Measurements from ENCODE around the gene SFXN3. TPM values are rescaled to one million over a fixed set of nuclear protein-coding genes. Genes with fewer than 3 reads are reported as not detected.

The SFXN3 gene
- total RNA-seq, 2 experiments from 2014 or later: 0.41 TPM; not detected in 1

DNA sequence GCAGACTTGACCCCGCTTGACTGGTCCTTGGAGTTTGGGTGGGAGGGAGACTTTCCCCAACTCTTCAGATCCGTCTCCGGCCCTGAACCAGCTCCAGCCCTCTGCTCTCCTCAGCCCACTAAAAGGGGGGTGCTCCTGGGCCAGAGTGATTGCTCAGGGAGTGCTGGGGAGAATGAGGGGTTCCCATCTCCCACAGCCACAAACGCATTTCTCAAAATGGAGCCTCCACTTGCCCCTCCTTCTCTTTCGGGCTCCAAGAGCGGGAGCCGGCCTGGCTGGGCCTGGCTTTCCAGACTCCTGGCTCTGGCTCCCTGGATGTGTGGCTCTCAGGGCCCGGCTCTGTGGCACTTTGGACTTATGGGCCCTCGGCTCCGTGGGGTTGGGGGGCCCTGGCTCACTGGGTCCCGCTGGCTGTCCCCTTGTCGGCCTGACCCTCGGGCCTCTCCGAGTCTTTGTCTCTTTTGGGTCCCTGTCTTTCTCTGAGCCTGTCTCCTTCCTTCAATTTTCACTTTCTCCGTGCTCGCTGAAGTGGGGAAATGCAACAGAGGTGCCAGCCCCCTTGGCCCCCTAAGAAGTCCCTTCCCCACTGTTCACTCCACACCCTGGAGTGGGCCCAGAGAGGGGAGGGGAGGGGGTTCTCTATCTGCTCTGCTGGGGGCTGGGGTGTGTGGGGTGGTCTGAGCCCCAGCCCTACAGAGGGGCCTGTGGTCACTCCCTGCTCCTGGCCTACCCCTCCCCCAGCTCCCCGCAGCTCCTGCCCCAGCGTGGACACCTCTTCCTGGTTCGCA, 30.7 kb upstream of the SFXN3 start:
- Histone ChIP-seq H3K4me1 (ENCODE audit: insufficient read depth, low read length, poor library complexity, severe bottlenecking) (peaks cover 25% of the 10 kb centered on the region), H3K36me3 (ENCODE audit: insufficient read depth, low read length) (peaks cover 6% of the 10 kb centered on the region; the same call in 1 of the 2 replicates), H3K4me2 (ENCODE audit: low read length) (no peak overlapping the region), H3K4me3 (ENCODE audit: low read depth, low read length, poor library complexity, severe bottlenecking) (no peak overlapping the region), H4K20me1 (ENCODE audit: insufficient read depth, low read length) (no peaks in the 10 kb centered on the region), H2AFZ (ENCODE audit: low read length) (no peak overlapping the region), H3K27ac (ENCODE audit: low read depth, low read length, poor library complexity, severe bottlenecking) (no peak overlapping the region), H3K9me2 (ENCODE audit: insufficient read depth, low read length) (no peaks in the 10 kb centered on the region), H3K79me2 (ENCODE audit: insufficient read depth, low read depth, low read length) (no peaks in the 10 kb centered on the region), H3K9me3 (ENCODE audit: low read length) (no peaks in the 10 kb centered on the region)
- intact Hi-C loops (cut with micrococcal nuclease; ENCODE audit: unreplicated experiment): no loop called here
- ChIA-PET POLR2A (interaction anchor here (0.6 kb wide), 1 partner anchor 13 kb away, joined by 3 read pairs; no protein-coding TSS in a partner anchor), CTCF (ENCODE audit: unreplicated experiment) (no interaction called here)
- no peak for TF ChIP-seq EZH2phosphoT487 (IDR thresholded peaks at IDR 0.05; ENCODE audit: borderline replicate concordance, low read depth, low read length)
- TF ChIP-seq CTCF (conservative IDR thresholded peaks at IDR 0.05; ENCODE audit: low read length): no peak
- no TSS peak for BruUV-seq (replicated peaks)
- DNase-seq (ENCODE audit: low spot score): no peak

DNA sequence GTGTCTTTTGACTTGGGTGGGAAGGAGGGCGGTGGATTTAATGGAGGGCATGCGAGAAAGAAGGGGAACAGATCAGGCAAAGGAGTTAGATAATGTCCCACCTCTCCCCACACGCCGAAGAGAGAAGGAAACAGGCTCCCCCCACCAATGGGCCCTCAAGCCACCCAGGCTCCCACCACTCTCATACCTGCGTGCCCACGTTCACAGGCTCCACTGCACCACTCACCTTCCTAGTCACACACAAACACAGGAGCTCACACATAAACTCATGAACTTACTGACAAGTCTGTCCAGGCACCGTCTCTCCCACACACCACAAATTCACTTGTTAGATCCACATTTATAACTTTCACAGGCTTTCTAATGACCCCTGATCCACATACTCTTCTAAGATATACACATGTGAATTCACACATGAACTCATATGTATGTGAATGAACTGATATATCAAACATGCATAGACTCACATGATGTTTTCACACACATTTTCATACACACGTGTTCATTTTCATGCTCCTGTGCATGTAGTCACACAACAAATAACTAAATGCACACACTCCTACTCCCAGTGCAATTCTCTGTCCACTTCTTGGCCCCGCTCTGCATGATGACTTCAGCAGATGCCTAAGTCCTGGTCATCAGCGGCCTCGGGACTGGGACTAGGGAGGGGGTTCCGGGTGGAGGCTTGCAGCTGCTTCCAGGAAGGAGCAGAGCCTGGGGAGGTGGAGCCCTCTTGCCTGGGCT, 29.9 kb upstream of the SFXN3 start:
- no peaks in the 10 kb centered on the region for H3K9me2 ChIP-seq (ENCODE audit: insufficient read depth, low read length)
- H3K36me3 ChIP-seq (ENCODE audit: insufficient read depth, low read length): no peaks in the 10 kb centered on the region
- BruUV-seq (replicated peaks): no TSS peak
- no peak for DNase-seq (ENCODE audit: low spot score)
- CTCF ChIA-PET (ENCODE audit: unreplicated experiment): no interaction called here
- intact Hi-C loops (cut with micrococcal nuclease; ENCODE audit: unreplicated experiment): no loop called here
- no peaks in the 10 kb centered on the region for H3K9me3 ChIP-seq (ENCODE audit: low read length)
- peaks cover 22% of the 10 kb centered on the region for H3K4me1 ChIP-seq (ENCODE audit: insufficient read depth, low read length, poor library complexity, severe bottlenecking)
- no peak overlapping the region for H2AFZ ChIP-seq (ENCODE audit: low read length)
- no peak overlapping the region for H3K4me3 ChIP-seq (ENCODE audit: low read depth, low read length, poor library complexity, severe bottlenecking)
- TF ChIP-seq CTCF (conservative IDR thresholded peaks at IDR 0.05; ENCODE audit: low read length) (no peak), EZH2phosphoT487 (IDR thresholded peaks at IDR 0.05; ENCODE audit: borderline replicate concordance, low read depth, low read length) (no peak)
- H4K20me1 ChIP-seq (ENCODE audit: insufficient read depth, low read length): no peaks in the 10 kb centered on the region
- no peak overlapping the region for H3K27ac ChIP-seq (ENCODE audit: low read depth, low read length, poor library complexity, severe bottlenecking)
- POLR2A ChIA-PET: interaction anchor here (0.6 kb wide), 1 partner anchor 13 kb away, joined by 3 read pairs; no protein-coding TSS in a partner anchor
- no peaks in the 10 kb centered on the region for H3K79me2 ChIP-seq (ENCODE audit: insufficient read depth, low read depth, low read length)
- no peak overlapping the region for H3K4me2 ChIP-seq (ENCODE audit: low read length)

DNA sequence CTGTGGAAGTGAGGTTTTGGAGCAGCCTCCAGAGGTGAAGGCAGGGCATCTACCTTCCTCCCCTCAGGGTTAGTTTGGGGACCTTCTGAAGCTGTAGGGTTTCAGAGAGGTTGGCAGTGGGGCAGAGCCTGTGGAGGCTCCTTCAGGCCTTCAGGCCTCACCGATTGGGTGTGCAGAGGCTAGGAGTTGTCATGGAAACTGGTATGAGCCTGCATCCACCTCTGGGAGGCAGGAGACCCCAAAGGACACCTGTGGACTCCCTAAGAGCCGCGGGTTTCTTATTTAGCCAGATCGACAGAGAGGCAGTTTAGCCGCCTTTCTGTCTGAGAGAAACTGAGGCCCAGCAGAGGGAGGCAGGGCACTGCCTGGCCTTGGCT, 29.4 kb upstream of the SFXN3 start:
- DNase-seq (ENCODE audit: low spot score): no peak
- H4K20me1 ChIP-seq (ENCODE audit: insufficient read depth, low read length): no peaks in the 10 kb centered on the region
- BruUV-seq (replicated peaks): no TSS peak
- ChIA-PET CTCF (ENCODE audit: unreplicated experiment) (no interaction called here), POLR2A (no interaction called here)
- no peaks in the 10 kb centered on the region for H3K9me2 ChIP-seq (ENCODE audit: insufficient read depth, low read length)
- H3K4me2 ChIP-seq (ENCODE audit: low read length): no peak overlapping the region
- no peaks in the 10 kb centered on the region for H3K9me3 ChIP-seq (ENCODE audit: low read length)
- H3K4me3 ChIP-seq (ENCODE audit: low read depth, low read length, poor library complexity, severe bottlenecking): no peak overlapping the region
- TF ChIP-seq EZH2phosphoT487 (IDR thresholded peaks at IDR 0.05; ENCODE audit: borderline replicate concordance, low read depth, low read length) (no peak), CTCF (conservative IDR thresholded peaks at IDR 0.05; ENCODE audit: low read length) (no peak)
- no peaks in the 10 kb centered on the region for H3K36me3 ChIP-seq (ENCODE audit: insufficient read depth, low read length)
- intact Hi-C loops (cut with micrococcal nuclease; ENCODE audit: unreplicated experiment): no loop called here
- H3K27ac ChIP-seq (ENCODE audit: low read depth, low read length, poor library complexity, severe bottlenecking): no peak overlapping the region
- H3K79me2 ChIP-seq (ENCODE audit: insufficient read depth, low read depth, low read length): no peaks in the 10 kb centered on the region
- peaks cover 16% of the 10 kb centered on the region for H3K4me1 ChIP-seq (ENCODE audit: insufficient read depth, low read length, poor library complexity, severe bottlenecking)
- no peak overlapping the region for H2AFZ ChIP-seq (ENCODE audit: low read length)

Data from OCI-LY7 (cell line).